Lung microvascular endothelial cell (primary cell): ENCODE data around the gene AP3S2. TPM values are rescaled to one million over a fixed set of nuclear protein-coding genes. Genes with fewer than 3 reads are reported as not detected.

ENCODE experiments used
- DNase-seq, 2 donors: peaks; one replicate each; pipeline versions ENCODE4 v3.0.0 to v3.0.0-alpha.2; 2010; ENCODE audit warnings: low read depth in 2 of 2
- total RNA-seq: library from RNA; depleted of rRNA; stranded (reverse); fragments of >200 nt; gene quantifications from 2 replicates; pipeline ENCODE4 v1.2.1, GENCODE V29; 2014

The AP3S2 gene
- total RNA-seq, 1 donor from 2014 or later: 30.0 TPM

DNA sequence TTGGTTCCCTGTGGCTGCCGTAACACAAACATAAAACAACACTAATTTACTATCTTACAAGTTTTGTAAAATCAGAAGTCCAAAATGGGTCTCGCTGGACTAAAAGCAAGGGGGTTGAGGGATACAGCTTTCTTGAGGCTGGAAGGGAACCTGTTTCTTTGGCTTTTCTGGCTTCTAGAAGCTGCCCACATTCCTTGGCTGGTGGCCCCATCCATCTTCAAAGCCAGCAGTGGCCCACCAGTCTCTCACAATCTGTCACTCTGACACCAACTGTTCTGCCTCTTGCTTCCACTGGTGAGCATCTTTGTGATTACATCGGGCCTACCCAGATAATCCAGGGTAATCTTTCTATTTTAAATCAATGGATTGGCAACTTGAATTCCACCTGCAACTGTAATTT, 78.0 kb downstream of the AP3S2 start:
- DNase-seq: no peak

DNA sequence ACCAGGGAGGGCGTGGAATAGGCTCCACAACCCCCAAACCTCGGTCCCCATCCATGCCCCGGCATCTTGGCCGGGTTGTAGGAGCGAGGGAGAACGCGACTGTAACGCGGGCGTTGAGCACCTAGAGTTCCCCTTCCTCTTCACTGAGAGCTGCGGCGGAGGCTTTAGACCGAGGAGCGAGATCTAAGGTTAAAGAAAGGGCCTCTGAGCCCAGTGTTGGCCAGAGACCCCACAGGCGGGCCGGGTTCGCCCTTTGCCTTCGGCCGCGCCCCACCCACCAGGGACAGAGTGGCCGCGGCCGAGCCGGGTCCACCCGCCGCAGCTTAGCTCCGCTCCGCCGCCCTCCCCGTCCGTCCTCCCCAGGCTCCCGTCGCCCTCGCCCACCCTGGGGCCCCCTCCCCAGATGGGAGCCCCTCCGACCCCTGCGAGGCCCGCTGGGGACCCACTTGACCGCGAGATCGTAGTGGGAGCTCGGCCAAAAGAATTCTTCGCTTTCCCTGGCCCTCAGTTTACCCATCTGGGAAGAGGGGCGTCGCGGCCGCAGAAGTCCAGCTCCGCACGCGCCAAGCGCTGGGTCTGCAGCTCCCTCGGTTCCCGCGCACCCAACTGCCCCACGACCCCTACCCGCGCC, 79.6 kb downstream of the AP3S2 start:
- peak in 1 of 2 donors; percentile 30 for DNase-seq

DNA sequence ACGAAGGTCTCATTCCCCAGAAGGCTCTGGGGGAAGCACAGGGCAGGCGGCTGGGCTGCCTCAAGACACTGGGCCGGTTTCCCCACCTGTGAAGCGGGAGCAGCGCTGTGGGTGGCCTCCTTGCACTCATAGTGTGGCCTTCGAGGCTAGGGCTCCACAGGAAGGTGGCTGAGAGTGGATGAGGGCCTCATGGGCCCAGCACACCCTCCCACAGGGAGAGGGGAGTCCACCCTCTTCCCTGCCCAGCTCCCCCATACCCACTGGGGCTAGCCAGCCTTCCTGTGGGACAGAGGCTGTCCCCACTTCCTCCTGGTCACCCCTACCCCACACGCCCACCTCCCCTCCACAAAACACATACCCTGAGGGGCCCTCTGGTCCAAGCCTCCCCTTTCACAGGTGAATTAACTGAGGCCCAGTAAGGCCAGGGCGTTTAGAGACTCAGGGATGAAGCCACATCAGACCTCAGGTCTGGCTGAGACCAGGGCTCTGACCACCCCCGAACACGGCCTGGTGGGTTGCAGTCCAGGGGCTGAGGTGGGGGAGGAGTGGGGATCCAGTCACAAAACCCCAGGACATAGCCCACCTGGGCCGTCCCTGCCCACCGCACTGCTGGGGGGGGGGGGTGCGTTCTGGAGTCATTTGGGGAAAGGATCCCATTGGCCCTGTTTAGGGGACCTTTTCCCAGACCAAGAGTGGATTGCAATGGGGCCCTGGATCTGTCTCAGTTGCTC, 80.2 kb downstream of the AP3S2 start:
- no peak for DNase-seq

- DNase-seq: no peak
Measured at GRCh38 chr15:89812847-89813320, 80.9 kb downstream of the AP3S2 start.

GRCh38 chr15:89812011-89812846, 81.6 kb downstream of the AP3S2 start:
- peak in 1 of 2 donors; percentile 39 for DNase-seq

DNA sequence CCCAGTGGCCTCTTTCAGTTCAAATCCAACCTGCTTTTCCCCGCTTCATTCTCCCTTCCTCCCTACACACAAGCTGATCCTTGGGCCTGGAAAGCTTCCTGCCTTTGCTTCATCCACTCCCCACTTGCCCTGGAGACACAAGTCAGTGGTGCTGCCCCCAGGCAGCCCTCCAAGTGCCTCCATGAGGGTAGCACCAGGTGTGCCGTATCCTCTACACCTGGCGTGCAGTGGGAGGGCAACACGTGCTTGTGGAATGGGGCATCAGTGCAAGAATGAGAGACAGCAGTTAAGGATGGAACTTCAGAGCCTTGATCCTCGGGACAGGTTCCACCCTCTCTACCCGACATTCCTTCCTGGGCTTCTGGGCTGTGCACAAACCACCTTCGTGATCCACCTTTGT, 83.0 kb downstream of the AP3S2 start:
- no peak for DNase-seq

DNA sequence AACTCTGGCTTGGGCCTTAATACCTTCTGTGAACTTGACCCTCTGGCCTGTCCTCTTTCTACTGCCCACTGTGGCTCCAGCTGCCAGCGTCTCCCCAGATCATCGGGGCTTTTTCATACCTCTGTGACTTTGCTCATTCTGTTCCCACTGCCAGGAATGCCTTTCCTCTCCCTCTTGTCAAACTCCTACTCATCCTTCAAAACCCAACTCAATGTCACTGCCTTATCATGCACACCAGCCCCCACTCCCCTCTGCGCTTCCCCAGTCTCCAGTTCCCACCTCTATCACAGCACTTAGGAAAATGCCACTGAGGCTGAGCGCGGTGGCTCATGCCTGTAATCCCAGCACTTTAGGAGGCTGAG, 84.0 kb downstream of the AP3S2 start:
- no peak for DNase-seq

DNA sequence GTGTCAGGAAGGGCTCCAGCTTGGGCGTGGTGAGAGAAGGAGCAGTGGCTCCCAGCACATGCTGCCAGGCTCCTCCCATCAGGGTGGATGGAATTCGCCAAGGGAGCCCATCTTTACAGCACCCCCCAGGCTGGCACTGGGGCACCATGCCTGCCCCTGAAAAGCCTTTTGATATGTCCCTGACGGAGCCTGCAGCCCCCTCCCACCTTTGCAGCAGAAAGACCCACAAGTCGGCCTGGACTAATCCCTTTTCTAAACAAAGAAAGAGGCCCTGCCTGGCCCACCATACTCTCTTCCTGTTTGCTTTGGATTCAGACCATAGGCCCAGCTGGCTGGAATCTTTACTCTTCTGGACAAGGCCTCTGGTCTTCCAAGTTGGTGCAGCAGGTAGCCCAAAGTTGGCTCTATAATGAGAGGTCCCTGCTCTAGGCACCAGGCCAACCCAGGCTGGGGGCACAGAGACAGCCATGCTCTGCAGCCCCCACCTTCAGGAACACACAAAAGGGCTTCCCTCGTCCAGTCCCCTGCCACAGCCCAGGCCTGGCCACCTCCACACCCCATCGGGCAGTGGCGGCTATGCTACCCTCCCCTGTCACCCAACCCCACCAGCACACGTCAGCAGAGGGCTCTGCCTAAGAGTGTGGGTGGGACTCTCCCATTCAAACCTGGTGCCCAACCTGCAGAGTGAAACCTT, 84.6 kb downstream of the AP3S2 start:
- DNase-seq: peak; percentile 48 to 65

DNA sequence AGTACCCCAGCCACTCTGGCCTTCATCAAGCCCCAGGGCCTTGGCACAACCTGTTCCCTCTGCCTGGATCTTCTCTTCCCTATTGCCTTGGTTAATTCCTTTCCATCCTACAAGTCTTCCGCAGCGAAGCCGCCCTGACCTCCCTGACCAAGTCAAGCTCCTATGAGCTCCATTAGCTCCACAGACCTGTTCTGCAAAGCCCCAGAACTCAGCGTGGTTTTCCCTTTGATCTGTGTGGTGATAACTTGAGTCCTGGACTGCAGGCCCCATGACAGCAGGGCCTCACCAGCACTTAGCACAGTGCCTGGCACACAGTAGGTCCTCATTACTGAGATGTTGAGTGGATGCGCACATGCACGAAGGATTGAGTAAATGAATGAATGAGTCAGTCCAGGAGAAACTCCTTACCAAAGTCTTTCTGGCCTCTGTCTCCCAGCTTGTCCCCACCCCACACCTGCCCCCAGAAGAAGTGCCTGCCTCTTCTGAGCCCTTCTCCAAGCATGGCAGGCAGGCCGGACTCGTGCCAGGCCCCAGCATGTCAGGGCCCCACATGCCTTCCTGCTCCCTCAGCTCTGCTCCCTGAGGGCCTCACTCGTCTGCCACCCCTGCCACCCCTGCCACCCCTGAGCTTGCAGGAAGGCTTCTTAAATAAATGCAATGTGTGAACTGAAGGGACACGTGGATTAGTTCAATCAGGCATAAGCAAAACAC, 85.5 kb downstream of the AP3S2 start:
- no peak for DNase-seq

DNA sequence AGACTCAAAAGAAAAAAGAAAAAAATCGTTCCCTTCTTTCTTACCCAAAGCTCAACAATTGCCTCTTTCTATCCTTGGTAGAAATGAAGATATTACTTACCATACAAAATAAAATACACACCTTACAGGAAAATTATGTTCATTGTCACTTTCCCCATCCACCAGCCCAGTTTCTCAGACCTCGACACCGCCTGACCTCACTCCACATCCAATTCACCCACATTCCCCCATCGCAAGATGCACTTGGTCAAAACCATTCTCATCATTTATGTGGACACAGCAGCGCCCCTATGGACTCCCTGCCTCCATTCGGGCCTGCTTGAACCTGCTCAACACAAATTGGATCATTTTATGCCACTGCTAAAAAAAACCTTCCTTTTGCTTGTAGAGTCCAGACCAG, 86.1 kb downstream of the AP3S2 start:
- DNase-seq: no peak

- DNase-seq: no peak
Measured at GRCh38 chr15:89806559-89807550, 86.9 kb downstream of the AP3S2 start.

DNA sequence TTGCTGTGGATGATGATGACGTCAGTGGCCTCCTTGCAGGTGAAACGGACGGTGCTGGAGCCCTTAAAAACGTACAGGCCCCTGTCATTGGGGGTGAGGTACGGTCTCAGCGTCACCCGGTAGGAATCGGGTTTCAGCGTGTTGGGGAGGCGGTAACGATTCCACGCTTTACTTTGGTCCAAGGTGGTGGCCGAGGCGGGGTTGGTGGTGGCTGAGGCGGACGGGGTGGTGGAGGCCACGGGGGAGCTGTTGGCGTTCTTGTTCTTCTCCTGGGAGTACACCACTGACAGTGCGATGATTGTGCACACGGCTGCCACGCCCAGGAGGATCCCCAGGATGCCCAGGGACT, 87.6 kb downstream of the AP3S2 start:
- no peak for DNase-seq

GRCh38 chr15:89805241-89806209, 88.3 kb downstream of the AP3S2 start:
- DNase-seq: no peak

DNA sequence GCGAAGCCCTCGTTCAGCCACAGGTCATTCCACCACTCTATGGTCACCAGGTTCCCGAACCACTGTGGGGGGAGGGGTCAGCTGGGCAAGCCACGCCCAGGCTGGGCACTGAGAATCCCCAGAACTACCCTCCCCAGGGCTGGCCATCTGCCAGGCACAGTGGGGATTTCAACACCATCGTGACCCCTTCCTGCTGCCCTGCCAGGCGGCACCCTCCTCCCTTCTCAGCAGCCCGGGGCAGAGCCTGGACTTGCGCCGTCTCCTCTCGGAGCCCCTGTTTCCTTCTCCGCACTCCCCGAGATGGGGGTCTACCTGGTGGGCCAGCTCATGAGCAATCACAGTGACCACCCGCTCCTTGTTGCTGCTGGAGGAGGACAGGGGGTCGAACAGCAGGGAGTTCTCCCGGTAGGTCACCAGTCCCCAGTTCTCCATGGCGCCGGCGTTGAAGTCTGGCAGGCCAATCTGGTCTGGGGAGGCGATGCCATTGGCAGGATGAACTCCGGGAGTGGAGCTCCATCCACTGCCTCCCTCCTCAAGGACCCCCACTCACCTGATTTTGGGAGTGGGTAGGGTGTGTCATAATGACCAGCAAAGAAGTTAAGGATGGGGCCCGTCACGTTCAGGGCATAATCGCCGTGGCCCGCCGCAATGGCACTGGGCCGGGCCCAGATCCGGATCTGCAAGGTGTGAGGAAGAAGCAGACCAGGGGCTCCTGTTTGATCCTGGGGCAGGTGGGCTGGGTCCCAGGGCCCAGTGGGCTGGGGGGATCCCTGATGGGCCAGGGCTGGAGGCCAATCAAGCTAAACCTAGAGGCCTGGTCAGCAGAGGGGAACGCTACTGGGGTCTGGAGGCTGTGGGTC, 89.6 kb downstream of the AP3S2 start:
- DNase-seq: no peak

GRCh38 chr15:89802986-89803824, 90.6 kb downstream of the AP3S2 start:
- DNase-seq: no peak

GRCh38 chr15:89802231-89802928, 91.4 kb downstream of the AP3S2 start:
- DNase-seq: peak; percentile 68 to 78
